Fibroblast of the aortic adventitia (primary cell): Measurements from ENCODE around the gene GATA6. TPM values are rescaled to one million over a fixed set of nuclear protein-coding genes. Genes with fewer than 3 reads are reported as not detected.

Experiments
- DNase-seq: peaks from one replicate; pipeline ENCODE4 v3.0.0-alpha.2; 2010; ENCODE audit warnings: low read depth
- H3K4me3 ChIP-seq: 2 replicates; pipeline ENCODE4 v1.5.1; 2011; ENCODE audit warnings: low read depth, mild to moderate bottlenecking, control low read depth, low read length, moderate library complexity
- CTCF ChIP-seq: IDR thresholded peaks from 2 replicates; pipeline ENCODE4 v1.5.1; 2011; ENCODE audit warnings: mild to moderate bottlenecking, low read length, control low read depth, inconsistent platforms; ENCODE audit not compliant: insufficient read depth
- total RNA-seq: library from RNA; depleted of rRNA; stranded (reverse); fragments of >200 nt; gene quantifications from 2 replicates; pipeline ENCODE4 v1.2.3, GENCODE V29; 2012; ENCODE audit warnings: low replicate concordance

Gene GATA6
- total RNA-seq, 1 donor = 34.0 TPM

- TF ChIP-seq CTCF = no peak
- no peak for DNase-seq
- peak overlapping the region; percentile 20 for H3K4me3 ChIP-seq
Observed at GRCh38 chr18:22185771-22186386, 16.5 kb downstream of the GATA6 start.

- DNase-seq = peak; percentile 61
- H3K4me3 ChIP-seq = peak overlapping the region; percentile 37
- no peak for TF ChIP-seq CTCF
Observed at GRCh38 chr18:22186484-22186971, 17.1 kb downstream of the GATA6 start.

GRCh38 chr18:22188559-22189267 is 19.3 kb downstream of the GATA6 start:
- H3K4me3 ChIP-seq = peak overlapping the region; percentile 18
- no peak for TF ChIP-seq CTCF

GRCh38 chr18:22189449-22190166 is 20.2 kb downstream of the GATA6 start:
- no peak for TF ChIP-seq CTCF
- H3K4me3 ChIP-seq = peak overlapping the region; percentile 39
- peak; percentile 79 for DNase-seq

More at GRCh38 chr18:22188559-22189267, 19.3 kb downstream of the GATA6 start:
- peak; percentile 57 for DNase-seq

- no peak for DNase-seq
- H3K4me3 ChIP-seq = no peak overlapping the region
- no peak for TF ChIP-seq CTCF
Observed at GRCh38 chr18:22191346-22191695, 21.9 kb downstream of the GATA6 start.

- peak; percentile 79 for DNase-seq
- H3K4me3 ChIP-seq = peak overlapping the region; percentile 32
- no peak for TF ChIP-seq CTCF
Observed at GRCh38 chr18:22191923-22192322, 22.5 kb downstream of the GATA6 start.
